K562 treated with DMSO at 1 percent for 24 hours (cell line): Measurements from ENCODE around the gene GNG14. TPM values are rescaled to one million over a fixed set of nuclear protein-coding genes. Genes with fewer than 3 reads are reported as not detected.

ENCODE experiments used
- total RNA-seq: library from RNA; unstranded; fragments of 300-600 nt; gene quantifications from 2 replicates; pipeline ENCODE4 v1.2.3, GENCODE V29; 2022; ENCODE audit warnings: low read depth; ENCODE audit not compliant: insufficient read depth

GNG14 gene
- not detected in 2 replicates for total RNA-seq

DNA sequence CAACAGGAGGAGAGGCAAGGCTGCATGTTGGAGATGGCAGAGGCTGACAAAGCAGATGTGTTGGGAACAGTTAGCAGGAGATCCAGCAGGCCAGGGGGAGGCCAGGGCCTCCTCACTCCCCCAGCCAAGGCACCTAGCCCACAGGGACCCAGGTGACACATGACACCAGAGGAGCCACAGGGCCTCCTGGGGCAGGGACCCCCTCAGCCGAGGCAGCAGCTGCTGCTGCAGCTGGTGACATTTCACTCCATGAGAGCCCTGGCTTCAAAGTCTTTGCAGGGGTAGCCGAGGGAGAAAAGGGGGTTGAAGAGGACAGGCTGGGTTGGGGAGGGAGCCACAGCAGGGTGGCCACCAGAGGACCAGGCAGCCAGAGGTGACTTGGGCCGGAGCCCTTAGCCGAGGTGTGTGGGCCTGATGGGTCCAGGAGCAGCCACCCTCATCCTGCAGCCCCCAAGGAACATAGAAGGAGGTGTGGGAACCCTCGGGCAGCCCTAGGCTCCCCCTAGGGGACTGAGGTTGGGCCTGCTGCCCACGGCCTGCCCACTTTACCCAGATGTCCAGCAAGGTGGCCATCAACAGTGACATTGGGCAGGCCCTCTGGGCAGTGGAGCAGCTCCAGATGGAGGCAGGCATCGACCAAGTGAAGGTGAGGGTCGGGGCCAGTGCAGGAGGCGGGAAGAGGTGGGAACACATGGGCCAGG is at the start of gene GNG14:
GNG14 (plus strand) TSS at position 503 of the 701 bp plus-strand sequence; CDS start at position 554, 51 bp downstream.

DNA sequence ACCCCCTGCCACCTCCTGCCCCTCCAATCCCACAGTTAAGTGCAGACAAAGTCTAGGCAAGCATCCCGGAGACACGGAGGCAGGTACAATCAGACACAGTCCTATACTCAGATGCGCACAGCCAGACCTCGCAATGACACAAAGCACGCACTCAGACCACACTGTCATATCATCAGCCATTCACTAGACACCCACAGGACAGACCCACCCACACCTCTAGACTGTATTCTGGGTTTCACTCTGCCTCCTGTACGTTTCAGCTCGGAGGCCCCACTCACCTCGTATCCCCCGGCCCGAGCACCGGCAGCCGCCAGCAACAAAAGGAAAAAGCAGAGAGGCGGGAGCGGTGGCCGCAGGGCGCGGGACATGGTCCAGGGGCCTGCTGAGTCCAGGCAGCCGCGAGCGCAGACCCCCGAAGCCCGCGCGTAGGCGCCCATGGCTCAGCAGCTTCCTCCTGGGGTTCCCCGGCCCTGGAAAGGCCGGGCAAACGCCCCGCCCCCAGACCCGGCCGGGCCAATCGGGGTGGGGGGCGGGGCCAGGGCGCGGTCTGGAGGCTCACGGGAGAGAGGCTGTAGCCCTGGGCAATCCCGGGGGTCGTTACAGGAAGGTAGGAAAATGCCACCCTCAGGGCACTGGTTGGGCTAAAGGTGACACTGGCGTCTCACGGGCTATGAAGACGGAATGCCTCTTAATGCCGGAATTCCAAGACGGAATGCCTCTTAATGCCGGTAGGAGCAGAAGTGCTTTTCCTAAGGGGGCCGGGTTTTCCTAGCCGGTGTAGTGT is 21.3 kb upstream of the GNG14 start, which contains the start of the genes MAN2B1 and WDR83:
MAN2B1 (minus strand) TSS at position 478 of the 784 bp plus-strand sequence; CDS start at position 437, 41 bp downstream.
WDR83 (plus strand) TSS at position 543 of the 784 bp plus-strand sequence. CDS start 2,984 bp downstream, outside the sequence.

DNA sequence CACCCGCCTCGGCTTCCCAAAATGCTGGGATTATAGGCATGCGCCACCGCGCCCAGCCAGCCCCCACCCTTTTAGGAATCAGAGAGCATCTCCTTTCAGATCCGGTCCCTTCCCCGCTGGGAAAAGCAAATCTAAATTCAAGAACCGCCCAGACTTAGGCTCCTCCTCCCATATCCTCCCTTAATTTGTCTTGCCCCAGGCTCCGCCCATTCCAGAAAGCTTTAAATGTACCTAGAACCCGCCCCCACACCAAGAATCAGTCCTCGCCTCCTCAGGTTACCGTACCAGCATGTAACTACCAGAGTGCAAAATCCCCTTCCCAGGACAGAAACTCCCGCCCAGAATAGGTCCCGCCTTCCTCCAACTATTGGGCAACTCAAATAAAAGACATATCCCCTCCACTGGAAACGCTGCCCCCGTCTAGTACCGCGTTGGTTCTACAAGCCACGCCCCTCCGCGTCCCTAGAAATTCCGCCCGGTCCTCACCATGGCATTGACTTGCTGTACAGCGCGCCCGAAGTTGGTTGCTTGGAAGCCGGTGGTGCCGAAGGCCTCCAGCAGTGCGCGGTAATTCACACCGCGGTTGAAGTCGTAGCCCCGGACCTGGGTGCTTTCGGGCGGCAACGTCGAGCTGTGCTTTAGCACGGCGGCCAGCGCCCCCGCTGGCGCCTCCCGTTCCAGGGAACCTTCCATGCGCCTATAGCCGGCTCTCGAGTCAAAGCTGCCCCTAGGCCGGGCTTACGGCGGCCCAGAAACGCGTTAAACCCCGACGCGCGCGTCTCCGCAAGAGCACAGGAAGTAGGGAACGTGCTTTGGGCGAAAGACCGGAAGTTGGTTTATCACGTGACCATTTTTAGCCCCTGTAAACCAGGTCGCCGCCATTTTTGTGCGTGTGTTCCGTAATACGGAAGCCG is 6.5 kb upstream of the GNG14 start, which contains the start of gene DHPS:
DHPS (minus strand) TSS at position 807 of the 914 bp plus-strand sequence; CDS start at position 693, 114 bp downstream.

DNA sequence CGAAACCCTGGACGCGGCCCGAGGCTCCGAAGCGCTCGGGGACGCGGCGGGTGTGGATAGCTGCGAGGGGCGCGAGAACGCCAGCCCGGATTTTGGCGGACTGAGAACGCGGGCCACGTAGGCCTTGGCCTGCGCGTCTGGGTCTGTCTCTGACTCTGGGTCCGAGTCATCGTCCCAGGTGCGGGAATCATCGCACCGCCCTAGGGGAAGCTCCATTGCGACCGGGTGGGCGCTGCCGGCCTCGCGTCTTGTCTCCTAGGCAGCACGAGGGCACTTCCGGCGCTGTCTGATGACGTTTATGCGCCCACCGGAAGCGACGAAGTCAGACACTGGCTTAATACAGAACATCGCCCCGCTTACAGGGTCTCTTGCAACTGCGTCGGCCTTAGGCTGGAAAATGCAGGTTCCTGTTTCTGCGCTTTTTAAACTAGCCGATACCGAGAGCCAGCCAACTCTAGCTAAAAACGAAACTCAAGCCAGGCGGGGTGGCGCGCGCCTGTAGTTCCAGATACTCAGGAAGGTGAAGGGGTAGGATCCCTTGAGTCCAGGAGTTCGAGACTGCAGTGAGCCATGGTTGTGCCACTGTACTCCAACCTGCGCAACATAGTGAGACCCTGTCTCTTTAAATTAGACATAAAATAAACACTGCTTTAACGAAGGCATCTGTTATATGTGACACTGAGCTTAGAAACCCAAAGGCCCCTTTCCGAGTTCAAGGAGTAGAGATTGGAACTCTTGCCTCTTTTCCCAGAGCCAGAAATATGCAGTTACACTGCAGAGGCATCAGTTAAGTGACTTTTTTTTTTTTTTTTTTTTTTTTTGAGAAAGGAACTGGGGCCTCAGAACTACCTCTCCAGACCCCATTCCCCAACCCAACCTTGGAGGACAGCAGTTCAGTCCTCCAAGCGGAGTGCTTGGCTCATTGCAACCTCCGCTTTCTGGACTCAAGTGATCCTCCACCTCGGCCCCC is 8.9 kb downstream of the GNG14 start, which contains the start of gene FBXW9:
FBXW9 (minus strand) TSS at position 266 of the 970 bp plus-strand sequence; CDS start at position 216, 50 bp downstream.

DNA sequence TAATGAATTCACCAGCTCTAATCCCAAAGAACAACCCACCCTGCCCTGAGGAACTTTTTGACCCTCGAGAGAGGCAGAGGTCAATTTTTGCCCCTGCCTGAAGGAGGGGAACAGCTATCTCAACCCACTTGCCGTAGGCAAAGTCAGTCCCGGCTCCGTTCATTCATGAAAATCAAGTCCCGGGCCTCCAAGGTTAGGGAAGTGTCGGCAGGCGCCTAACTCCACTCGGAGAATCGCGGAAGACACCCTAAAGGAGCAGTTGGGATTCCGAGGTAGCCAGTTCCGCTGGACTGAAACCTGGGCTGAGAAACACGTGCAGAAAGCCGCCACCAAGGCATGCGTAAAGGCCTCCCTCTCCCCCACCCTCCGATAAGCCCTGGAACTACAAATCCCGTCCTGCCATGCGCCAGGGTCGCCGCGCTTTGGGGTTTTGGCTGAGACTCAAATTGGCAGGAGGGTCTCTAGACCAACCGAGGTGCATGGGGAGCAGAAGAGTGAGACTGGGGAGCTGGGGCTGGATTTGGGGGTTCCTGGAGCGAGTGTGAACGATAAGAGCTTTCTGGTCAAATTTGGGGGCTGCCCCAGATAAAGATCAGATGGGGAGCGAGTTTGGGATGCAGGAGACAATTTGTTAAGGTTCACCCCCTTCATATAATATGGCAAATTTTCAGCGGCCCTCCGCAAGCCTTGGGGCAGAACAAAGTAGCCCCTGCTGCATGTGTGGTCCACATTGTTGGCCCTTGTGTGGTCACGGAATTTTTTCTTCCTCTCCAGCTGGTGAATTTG is 36.0 kb downstream of the GNG14 start, which contains the start of gene TNPO2:
TNPO2 (minus strand) TSS at position 292 of the 786 bp plus-strand sequence. CDS start 2,955 bp downstream, outside the sequence.

DNA sequence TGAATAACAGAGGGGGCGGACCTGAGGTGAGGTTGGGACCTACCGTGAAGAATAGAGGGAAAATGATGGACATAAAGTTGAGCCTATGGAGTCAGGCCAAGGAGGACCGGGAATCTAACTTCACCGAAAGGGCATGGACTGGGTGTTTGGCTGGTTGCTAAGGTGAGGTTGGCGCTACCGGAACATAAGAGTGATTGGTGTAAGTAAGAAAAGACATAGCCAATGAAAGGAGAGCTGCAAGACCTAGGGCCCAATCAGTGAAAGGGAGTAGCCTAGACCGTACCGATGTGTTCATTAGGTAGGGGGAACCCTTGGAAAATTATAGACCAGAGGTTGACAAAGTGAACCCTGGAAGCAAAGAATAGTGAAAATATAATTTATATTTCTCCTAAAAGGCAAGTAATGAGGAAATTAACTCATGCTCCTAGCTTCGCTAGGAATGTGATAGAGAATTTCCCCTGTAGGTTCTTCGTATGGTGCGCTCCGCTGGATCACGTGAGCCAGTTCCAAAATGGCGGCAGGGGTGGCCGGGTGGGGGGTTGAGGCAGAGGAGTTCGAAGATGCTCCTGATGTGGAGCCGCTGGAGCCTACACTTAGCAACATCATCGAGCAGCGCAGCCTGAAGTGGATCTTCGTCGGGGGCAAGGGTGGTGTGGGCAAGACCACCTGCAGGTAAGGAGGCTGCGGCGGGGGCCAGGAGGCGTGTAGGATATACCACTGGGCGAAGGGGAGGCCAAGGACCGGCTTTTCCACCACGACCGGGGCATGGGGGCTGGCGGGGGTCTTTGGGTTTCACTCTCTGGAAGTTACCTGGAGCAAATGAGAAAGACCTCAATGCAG is 49.4 kb downstream of the GNG14 start, which contains the start of gene GET3:
GET3 (plus strand) TSS at position 503 of the 840 bp plus-strand sequence; CDS start at position 512, 9 bp downstream.

Other genes starting within 250 kb of the GNG14 start
- gene ZNF443, start 247.0 kb upstream of the GNG14 start, total RNA-seq, result 1.3 and 1.6 TPM in 2 replicates
- 0.20 and 0.23 TPM in 2 replicates for gene ZNF709, start 203.2 kb upstream of the GNG14 start, total RNA-seq
- 1.6 and 3.8 TPM in 2 replicates for gene ZNF564, start 136.5 kb upstream of the GNG14 start, total RNA-seq
- 1.3 and 1.6 TPM in 2 replicates for gene ZNF490, start 77.2 kb upstream of the GNG14 start, total RNA-seq
- 4.3 and 4.7 TPM in 2 replicates for gene ZNF791, start 77.1 kb upstream of the GNG14 start, total RNA-seq
- gene MAN2B1, start 21.3 kb upstream of the GNG14 start, total RNA-seq, result 124 and 142 TPM in 2 replicates
- gene WDR83, start 21.2 kb upstream of the GNG14 start, total RNA-seq, result 17.4 and 22.1 TPM in 2 replicates
- gene DHPS, start 6.1 kb upstream of the GNG14 start, total RNA-seq, result 111 and 114 TPM in 2 replicates
- 15.3 and 19.5 TPM in 2 replicates for gene FBXW9, start 8.6 kb downstream of the GNG14 start, total RNA-seq
- 32.6 and 33.0 TPM in 2 replicates for gene TNPO2, start 35.9 kb downstream of the GNG14 start, total RNA-seq
- 485 and 496 TPM in 2 replicates for gene TRIR, start 46.7 kb downstream of the GNG14 start, total RNA-seq
- 92.4 and 109 TPM in 2 replicates for gene GET3, start 49.5 kb downstream of the GNG14 start, total RNA-seq
- gene BEST2, start 63.8 kb downstream of the GNG14 start, total RNA-seq, result not detected in 2 replicates
- 23.8 and 27.0 TPM in 2 replicates for gene HOOK2, start 87.6 kb downstream of the GNG14 start, total RNA-seq
- 130 and 136 TPM in 2 replicates for gene JUNB, start 103.5 kb downstream of the GNG14 start, total RNA-seq
- gene PRDX2, start 113.8 kb downstream of the GNG14 start, total RNA-seq, result 388 and 416 TPM in 2 replicates
- 0.85 TPM in 1 of 2 replicates, not detected in the other for gene THSD8, start 114.1 kb downstream of the GNG14 start, total RNA-seq
- gene RNASEH2A, start 118.6 kb downstream of the GNG14 start, total RNA-seq, result 86.0 and 110 TPM in 2 replicates
- gene RTBDN, start 146.6 kb downstream of the GNG14 start, total RNA-seq, result 2.0 and 3.5 TPM in 2 replicates
- 7.8 and 9.5 TPM in 2 replicates for gene MAST1, start 150.5 kb downstream of the GNG14 start, total RNA-seq
- 157 TPM in 2 replicates for gene DNASE2, start 193.5 kb downstream of the GNG14 start, total RNA-seq
- gene KLF1, start 199.2 kb downstream of the GNG14 start, total RNA-seq, result 33.8 and 46.8 TPM in 2 replicates
- gene GCDH, start 203.2 kb downstream of the GNG14 start, total RNA-seq, result 17.5 and 23.0 TPM in 2 replicates
- gene SYCE2, start 231.3 kb downstream of the GNG14 start, total RNA-seq, result 2.3 and 5.5 TPM in 2 replicates
- 148 and 157 TPM in 2 replicates for gene FARSA, start 245.7 kb downstream of the GNG14 start, total RNA-seq